SK-N-SH (cell line): Measurements from ENCODE around the gene BMAL2. TPM values are rescaled to one million over a fixed set of nuclear protein-coding genes. Genes with fewer than 3 reads are reported as not detected.
A peak's percentile ranks its signal among the peaks of the same experiment; 100 is the strongest.

Experiments used
- CTCF ChIA-PET: fragments of 300-600, 350-600 bp; formaldehyde crosslinking; extraction: SDS; loops from one replicate; lab custom pipeline; 2021; lab: Yijun Ruan, JAX
- POLR2A ChIA-PET: fragments of 350-600 bp; sonication (Branson Sonifier 250); formaldehyde crosslinking; extraction: SDS; loops from one replicate; lab custom pipeline; 2020; ENCODE audit warnings: antibody characterized with exemption, inconsistent platforms; lab: Yijun Ruan, JAX
- DNase-seq: peaks from one replicate; pipeline ENCODE4 v3.0.0; 2012
- H2AFZ ChIP-seq: fragments of 200-600 bp; sonication (generic); 2 replicates; pipeline ENCODE4 v1.8.1; 2016; ENCODE audit warnings: antibody characterized with exemption, mild to moderate bottlenecking, low read depth
- H3F3A ChIP-seq: fragments of 200-600 bp; sonication (generic); replicated peaks from 2 replicates; pipeline ENCODE3; 2016; ENCODE audit warnings: antibody characterized with exemption, mild to moderate bottlenecking; ENCODE audit not compliant: insufficient read depth
- H3K27ac ChIP-seq, 2 experiments: fragments of 200-500 bp in 1 of 2; fragments of 200-600 bp in 1 of 2; sonication (Bioruptor generic) in 1 of 2; sonication (generic), shearing (Covaris generic) in 1 of 2; 2 replicates each; pipeline versions ENCODE4 v1.5.1 to v1.6.1; 2014 to 2016; ENCODE audit warnings: low read depth in 2 of 2, inconsistent platforms in 1 of 2, low read length in 1 of 2, mild to moderate bottlenecking in 1 of 2, mixed read lengths in 1 of 2
- H3K27me3 ChIP-seq: fragments of 200-600 bp; sonication (generic), shearing (Covaris generic); 2 replicates; pipeline ENCODE4 v1.6.1; 2016; ENCODE audit warnings: mixed run types; ENCODE audit not compliant: insufficient read depth
- H3K36me3 ChIP-seq, 2 experiments: fragments of 200-500 bp in 1 of 2; fragments of 200-600 bp in 1 of 2; sonication (Bioruptor generic) in 1 of 2; sonication (generic) in 1 of 2; replicated peaks in 1 of 2; 2 replicates each; pipeline versions ENCODE3 to v1.5.1; 2014 to 2016; ENCODE audit warnings: low read length in 1 of 2, mild to moderate bottlenecking in 1 of 2; ENCODE audit not compliant: insufficient read depth in 2 of 2, control insufficient read depth in 1 of 2
- H3K4me1 ChIP-seq, 2 experiments: fragments of 200-500 bp in 1 of 2; fragments of 200-600 bp in 1 of 2; sonication (Bioruptor generic) in 1 of 2; sonication (generic), shearing (Covaris generic) in 1 of 2; 2 replicates each; pipeline versions ENCODE4 v1.5.1 to v1.6.1; 2014 to 2016; ENCODE audit warnings: low read depth in 1 of 2, low read length in 1 of 2, mixed run types in 1 of 2; ENCODE audit not compliant: insufficient read depth in 2 of 2, control insufficient read depth in 1 of 2
- H3K4me2 ChIP-seq: fragments of 200-600 bp; sonication (generic), shearing (Covaris generic); 2 replicates; pipeline ENCODE4 v1.6.1; 2017; ENCODE audit warnings: mixed run types
- H3K4me3 ChIP-seq, 2 experiments: fragments of 200-500 bp in 1 of 2; fragments of 200-600 bp in 1 of 2; sonication (Bioruptor generic) in 1 of 2; sonication (generic), shearing (Covaris generic) in 1 of 2; 2 replicates each; pipeline versions ENCODE4 v1.5.1 to v1.8.1; 2014 to 2016; ENCODE audit warnings: low read depth in 2 of 2, inconsistent platforms in 1 of 2, low read length in 1 of 2, mild to moderate bottlenecking in 1 of 2, mixed read lengths in 1 of 2, moderate library complexity in 1 of 2
- H3K79me2 ChIP-seq: fragments of 200-600 bp; sonication (generic); 2 replicates; pipeline ENCODE4 v1.8.1; 2017; ENCODE audit warnings: mild to moderate bottlenecking; ENCODE audit not compliant: insufficient read depth
- H3K9ac ChIP-seq: fragments of 200-600 bp; sonication (generic); 2 replicates; pipeline ENCODE4 v1.6.1; 2017; ENCODE audit warnings: mixed run types
- H3K9me2 ChIP-seq: fragments of 200-600 bp; sonication (generic); 2 replicates; pipeline ENCODE4 v1.6.1; 2017; ENCODE audit warnings: mixed run types
- H3K9me3 ChIP-seq: fragments of 200-600 bp; sonication (generic); 2 replicates; pipeline ENCODE4 v1.6.1; 2017; ENCODE audit warnings: mixed run types, mild to moderate bottlenecking, moderate library complexity
- H4K20me1 ChIP-seq: fragments of 200-600 bp; sonication (generic); 2 replicates; pipeline ENCODE4 v1.6.1; 2017; ENCODE audit warnings: mild to moderate bottlenecking, mixed run types; ENCODE audit not compliant: insufficient read depth
- CHD2 ChIP-seq: fragments of 150-350 bp; IDR thresholded peaks from 2 replicates; pipeline ENCODE4 v1.6.1; 2018; ENCODE audit warnings: low read length; ENCODE audit not compliant: partially characterized antibody
- CTCF ChIP-seq: fragments of 200-600 bp; sonication (generic); IDR thresholded peaks from 2 replicates; pipeline ENCODE4 v1.6.1; 2017; ENCODE audit warnings: antibody characterized with exemption, mild to moderate bottlenecking, moderate library complexity
- EZH2phosphoT487 ChIP-seq: fragments of 200-600 bp; sonication (generic); IDR thresholded peaks from 2 replicates; pipeline ENCODE4 v1.6.1; 2017; ENCODE audit warnings: low read depth, mixed run types, mild to moderate bottlenecking, antibody characterized with exemption, moderate library complexity, borderline replicate concordance
- FOSL2 ChIP-seq: IDR thresholded peaks from 2 replicates; pipeline ENCODE4 v1.4.0; 2012; ENCODE audit warnings: low read depth, mild to moderate bottlenecking, moderate library complexity, borderline replicate concordance
- GABPA ChIP-seq: IDR thresholded peaks from 2 replicates; pipeline ENCODE4 v1.4.0; 2012; ENCODE audit warnings: low read depth, mild to moderate bottlenecking
- IRF3 ChIP-seq: fragments of 150-350 bp; IDR thresholded peaks from 2 replicates; pipeline ENCODE4 v1.6.1; 2016; ENCODE audit warnings: mild to moderate bottlenecking, low read depth, low read length
- MAX ChIP-seq: IDR thresholded peaks from 2 replicates; pipeline ENCODE4 v1.4.0; 2012; ENCODE audit warnings: low read depth
- NRF1 ChIP-seq: IDR thresholded peaks from 2 replicates; pipeline ENCODE4 v1.6.1; 2012; ENCODE audit warnings: low read depth, mild to moderate bottlenecking, low read length
- PBX3 ChIP-seq: IDR thresholded peaks from 2 replicates; pipeline ENCODE4; 2012
- POLR2AphosphoS5 ChIP-seq: IDR thresholded peaks from 2 replicates; pipeline ENCODE4 v1.6.1; 2012; ENCODE audit warnings: low read depth, low read length
- RAD21 ChIP-seq: IDR thresholded peaks from 2 replicates; pipeline ENCODE4 v1.6.1; 2012; ENCODE audit warnings: mild to moderate bottlenecking, low read length
- RCOR1 ChIP-seq: fragments of 150-350 bp; IDR thresholded peaks from 2 replicates; pipeline ENCODE4 v1.6.1; 2017; ENCODE audit warnings: antibody characterized with exemption, low read length
- RFX5 ChIP-seq: IDR thresholded peaks from 2 replicates; pipeline ENCODE4 v1.6.1; 2012; ENCODE audit warnings: mild to moderate bottlenecking, improper control_type of control experiment, low read length
- SIN3A ChIP-seq: IDR thresholded peaks from 2 replicates; pipeline ENCODE4 v1.6.1; 2012; ENCODE audit warnings: low read depth, mild to moderate bottlenecking, low read length, moderate library complexity, borderline replicate concordance
- YY1 ChIP-seq: IDR thresholded peaks from 2 replicates; pipeline ENCODE4 v1.4.0; 2012; ENCODE audit warnings: low read depth, mild to moderate bottlenecking
- WGBS: methylation state at CpG from one replicate; pipeline ENCODE4 v1.1.6; 2017; ENCODE audit warnings: low lambda C conversion rate; 5-methylcytosine and 5-hydroxymethylcytosine counted together
- polyA plus RNA-seq, 3 experiments: library from polyadenylated mRNA; depleted of rRNA; stranded (reverse); fragments of >200 nt; gene quantifications; 2 replicates each; pipeline ENCODE4 v1.2.3, GENCODE V29; 2012

Gene BMAL2
- polyA plus RNA-seq, 1 of the 3 experiments (the other 2 are of a cell fraction), result 6.4 TPM

- Histone ChIP-seq H3K9me2 (no peaks in the 10 kb centered on the region), H3K4me1 (peaks cover 0 to 5% of the 10 kb centered on the region in 2 experiments; a peak in 2 of 4 replicates), H3K36me3 (peaks cover 0 to 3% of the 10 kb centered on the region in 2 experiments), H3K4me3 (no peak overlapping the region; a peak in 1 of 4 replicates), H3K9me3 (no peaks in the 10 kb centered on the region), H3K27ac (peak overlapping the region in 1 of 2 experiments; percentile 73; a peak in 2 of 4 replicates), H3K9ac (no peak overlapping the region), H4K20me1 (no peaks in the 10 kb centered on the region), H3K4me2 (peak overlapping the region; percentile 45), H2AFZ (0 out of 2 replicates have a peak overlapping the region, but pooled peaks have one; percentile 11), H3F3A (peaks cover 18% of the 10 kb centered on the region), H3K27me3 (no peaks in the 10 kb centered on the region), H3K79me2 (peaks cover 43% of the 10 kb centered on the region)
- CTCF ChIA-PET, result no interaction called here
- WGBS, result 96% methylated on average over 2 of the region's 2 CpGs
- no peak for DNase-seq
- TF ChIP-seq IRF3, result no peak
- no peak for TF ChIP-seq SIN3A
- no peak for TF ChIP-seq CHD2
- TF ChIP-seq POLR2AphosphoS5, result no peak
- no peak for TF ChIP-seq RAD21
- TF ChIP-seq EZH2phosphoT487, result no peak
- TF ChIP-seq NRF1, result no peak
- no peak for TF ChIP-seq RFX5
- no peak for TF ChIP-seq PBX3
- TF ChIP-seq CTCF, result no peak
- TF ChIP-seq YY1, result no peak
- no peak for TF ChIP-seq RCOR1
- TF ChIP-seq GABPA, result no peak
- POLR2A ChIA-PET, result no interaction called here
Measured at GRCh38 chr12:27361372-27361771, 28.7 kb downstream of the BMAL2 start.

GRCh38 chr12:27366621-27367020 is 34.0 kb downstream of the BMAL2 start:
- Histone ChIP-seq H3K9me2 (no peaks in the 10 kb centered on the region), H3K9ac (no peak overlapping the region), H4K20me1 (no peaks in the 10 kb centered on the region), H2AFZ (no peak overlapping the region), H3K36me3 (peaks cover 0 to 5% of the 10 kb centered on the region in 2 experiments), H3K4me3 (no peak overlapping the region), H3K79me2 (peaks cover 36% of the 10 kb centered on the region), H3F3A (peaks cover 17% of the 10 kb centered on the region), H3K27me3 (no peaks in the 10 kb centered on the region), H3K27ac (peak overlapping the region in 1 of 2 experiments; percentile 22; a peak in 1 of 4 replicates), H3K9me3 (no peaks in the 10 kb centered on the region)
- no peak for DNase-seq
- WGBS, result 65% methylated on average over 3 of the region's 3 CpGs
- TF ChIP-seq FOSL2 (no peak), PBX3 (0 out of 2 replicates have a peak, but pooled peaks have one; percentile 14), EZH2phosphoT487 (no peak), MAX (no peak), SIN3A (no peak)
- TF ChIP-seq, all 33 proteins: peak for 1
- CTCF ChIA-PET, result interaction anchor here (1.1 kb wide), 1 partner anchor 18 kb away, joined by 3 read pairs; no protein-coding TSS in a partner anchor
- POLR2A ChIA-PET, result no interaction called here
- no peak overlapping the region for H3K4me2 ChIP-seq
- no peaks in the 10 kb centered on the region; a peak in 1 of 4 replicates for H3K4me1 ChIP-seq
